Measurements from ENCODE around the gene TGM2. TPM values are rescaled to one million over a fixed set of nuclear protein-coding genes. Genes with fewer than 3 reads are reported as not detected.

TGM2 gene
- total RNA-seq, 2 experiments from 2014 or later, result 0.06 to 0.27 TPM

DNA sequence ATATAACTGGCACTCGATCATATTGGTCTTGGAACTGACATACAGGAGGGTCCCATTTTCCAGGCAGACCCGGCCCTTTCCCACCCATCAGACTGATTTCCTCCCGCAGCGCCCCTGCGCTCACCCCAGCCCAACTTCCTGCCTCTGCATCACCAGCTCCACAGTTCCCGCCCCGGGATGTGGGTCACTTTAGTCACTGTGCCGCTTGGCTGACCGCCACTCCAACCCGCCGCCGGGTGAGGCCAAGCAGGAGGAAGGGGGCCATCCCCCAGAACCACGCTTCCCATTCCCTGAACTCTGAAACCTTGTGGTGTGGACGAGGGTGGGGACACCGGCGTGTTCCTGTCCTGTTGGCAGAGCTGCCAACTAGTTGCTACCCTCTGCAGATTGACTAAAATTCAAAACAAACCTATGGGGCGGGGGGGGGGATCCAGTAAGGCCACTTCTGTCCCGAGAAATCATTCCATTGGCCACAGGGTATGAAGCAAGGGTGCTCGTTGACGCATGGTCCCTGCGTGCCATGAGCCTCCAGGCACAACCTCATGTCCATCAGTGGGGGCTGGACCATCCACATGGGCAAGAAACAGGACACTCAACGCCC, 12.3 kb downstream of the TGM2 start:
- POLR2A ChIA-PET, result no interaction called here
- no peaks in the 10 kb centered on the region for H3K9me3 Mint-ChIP-seq

DNA sequence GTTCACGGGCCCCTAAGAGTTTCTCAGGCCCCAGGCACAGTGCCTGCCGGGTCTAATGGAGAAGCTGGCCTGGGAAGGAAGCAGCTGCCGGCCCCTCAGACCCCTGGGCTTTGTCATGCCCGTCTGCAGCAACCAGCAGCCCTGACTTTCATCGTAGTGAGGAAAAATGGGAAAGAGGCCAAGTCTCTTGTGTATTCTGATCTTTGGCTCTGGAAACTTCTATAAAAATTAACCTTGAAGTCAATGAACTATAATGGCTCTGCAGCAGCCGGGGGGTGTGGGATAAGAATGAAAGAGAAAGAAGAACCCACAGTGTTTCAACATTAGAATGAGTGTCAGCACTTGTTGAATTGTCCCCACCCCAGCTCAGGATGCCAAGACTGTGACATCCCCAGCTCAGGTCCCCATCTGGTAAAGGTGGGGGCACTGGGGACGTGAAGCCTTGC, 12.9 kb downstream of the TGM2 start:
- Mint-ChIP-seq H3K27me3 (peaks cover 18% of the 10 kb centered on the region), H3K36me3 (ENCODE audit: low read depth) (no peaks in the 10 kb centered on the region), H3K9me3 (no peaks in the 10 kb centered on the region), H3K4me1 (ENCODE audit: low read depth) (peaks cover 7% of the 10 kb centered on the region), H3K27ac (no peak overlapping the region), H3K4me3 (no peak overlapping the region)
- DNase-seq, result peak in 3 of 14 experiments; percentile 20 to 30 (median 27)
- TF ChIP-seq, protein P1, sequence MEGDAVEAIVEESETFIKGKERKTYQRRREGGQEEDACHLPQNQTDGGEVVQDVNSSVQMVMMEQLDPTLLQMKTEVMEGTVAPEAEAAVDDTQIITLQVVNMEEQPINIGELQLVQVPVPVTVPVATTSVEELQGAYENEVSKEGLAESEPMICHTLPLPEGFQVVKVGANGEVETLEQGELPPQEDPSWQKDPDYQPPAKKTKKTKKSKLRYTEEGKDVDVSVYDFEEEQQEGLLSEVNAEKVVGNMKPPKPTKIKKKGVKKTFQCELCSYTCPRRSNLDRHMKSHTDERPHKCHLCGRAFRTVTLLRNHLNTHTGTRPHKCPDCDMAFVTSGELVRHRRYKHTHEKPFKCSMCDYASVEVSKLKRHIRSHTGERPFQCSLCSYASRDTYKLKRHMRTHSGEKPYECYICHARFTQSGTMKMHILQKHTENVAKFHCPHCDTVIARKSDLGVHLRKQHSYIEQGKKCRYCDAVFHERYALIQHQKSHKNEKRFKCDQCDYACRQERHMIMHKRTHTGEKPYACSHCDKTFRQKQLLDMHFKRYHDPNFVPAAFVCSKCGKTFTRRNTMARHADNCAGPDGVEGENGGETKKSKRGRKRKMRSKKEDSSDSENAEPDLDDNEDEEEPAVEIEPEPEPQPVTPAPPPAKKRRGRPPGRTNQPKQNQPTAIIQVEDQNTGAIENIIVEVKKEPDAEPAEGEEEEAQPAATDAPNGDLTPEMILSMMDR (IDR thresholded peaks at IDR 0.05), result no peak
- ChIA-PET POLR2A (no interaction called here), CTCF (no interaction called here)
- ATAC-seq (ENCODE audit: poor library complexity), result no peak
- no peaks in the 10 kb centered on the region for H3K27me3 ChIP-seq (ENCODE audit: control insufficient read depth in 1 of 2, insufficient read depth in 2 of 2, low read length in 2 of 2)
- no peaks in the 10 kb centered on the region for H3K36me3 ChIP-seq (ENCODE audit: insufficient read depth, low read length)
- peaks cover 0 to 6% of the 10 kb centered on the region in 2 experiments for H3K9me3 ChIP-seq (ENCODE audit: control insufficient read depth in 1 of 2, insufficient read depth in 1 of 2, low read length in 2 of 2)
- H3K4me3 ChIP-seq (ENCODE audit: low read length), result no peak overlapping the region
- intact Hi-C loops (cut with DNase I, micrococcal nuclease), result no loop called here
- H3K27ac ChIP-seq (ENCODE audit: low read depth in 1 of 2, low read length in 2 of 2), result no peak overlapping the region
- H3K4me1 ChIP-seq (ENCODE audit: insufficient read depth, low read length), result peaks cover 11% of the 10 kb centered on the region

More for the DNA sequence above, 12.3 kb downstream of the TGM2 start:
- no peaks in the 10 kb centered on the region for H3K27me3 ChIP-seq (ENCODE audit: control insufficient read depth in 1 of 2, insufficient read depth in 2 of 2, low read length in 2 of 2)
- Mint-ChIP-seq H3K27me3 (peaks cover 18% of the 10 kb centered on the region), H3K27ac (no peak overlapping the region), H3K36me3 (ENCODE audit: low read depth) (no peaks in the 10 kb centered on the region), H3K4me1 (ENCODE audit: low read depth) (peaks cover 7% of the 10 kb centered on the region), H3K4me3 (no peak overlapping the region)
- TF ChIP-seq, protein P1 (IDR thresholded peaks at IDR 0.05), result no peak
- intact Hi-C loops (cut with DNase I, micrococcal nuclease), result no loop called here
- H3K4me1 ChIP-seq (ENCODE audit: insufficient read depth, low read length), result peaks cover 11% of the 10 kb centered on the region
- ATAC-seq (ENCODE audit: poor library complexity) (no peak), DNase-seq (peak in 3 of 14 experiments; percentile 45 to 52 (median 52))
- no peaks in the 10 kb centered on the region for H3K36me3 ChIP-seq (ENCODE audit: insufficient read depth, low read length)
- no peak overlapping the region for H3K27ac ChIP-seq (ENCODE audit: low read depth in 1 of 2, low read length in 2 of 2)
- CTCF ChIA-PET, result no interaction called here
- peaks cover 0 to 6% of the 10 kb centered on the region in 2 experiments for H3K9me3 ChIP-seq (ENCODE audit: control insufficient read depth in 1 of 2, insufficient read depth in 1 of 2, low read length in 2 of 2)
- H3K4me3 ChIP-seq (ENCODE audit: low read length), result no peak overlapping the region

GRCh38 chr20:38151455-38151854, 13.6 kb downstream of the TGM2 start:
- ChIA-PET CTCF (no interaction called here), POLR2A (no interaction called here)
- no peak for DNase-seq
- TF ChIP-seq, protein P1 (IDR thresholded peaks at IDR 0.05), result no peak
- no peaks in the 10 kb centered on the region for H3K36me3 ChIP-seq (ENCODE audit: insufficient read depth, low read length)
- no peak overlapping the region for H3K27ac ChIP-seq (ENCODE audit: low read depth in 1 of 2, low read length in 2 of 2)
- Mint-ChIP-seq H3K4me3 (no peak overlapping the region), H3K36me3 (ENCODE audit: low read depth) (no peaks in the 10 kb centered on the region), H3K27ac (no peak overlapping the region), H3K9me3 (no peaks in the 10 kb centered on the region), H3K4me1 (ENCODE audit: low read depth) (peaks cover 7% of the 10 kb centered on the region), H3K27me3 (peaks cover 18% of the 10 kb centered on the region)
- no peak for ATAC-seq (ENCODE audit: poor library complexity)
- no peak overlapping the region for H3K4me3 ChIP-seq (ENCODE audit: low read length)
- H3K4me1 ChIP-seq (ENCODE audit: insufficient read depth, low read length), result peaks cover 11% of the 10 kb centered on the region
- no peaks in the 10 kb centered on the region for H3K27me3 ChIP-seq (ENCODE audit: control insufficient read depth in 1 of 2, insufficient read depth in 2 of 2, low read length in 2 of 2)
- peaks cover 0 to 6% of the 10 kb centered on the region in 2 experiments for H3K9me3 ChIP-seq (ENCODE audit: control insufficient read depth in 1 of 2, insufficient read depth in 1 of 2, low read length in 2 of 2)
- intact Hi-C loops (cut with DNase I, micrococcal nuclease), result no loop called here

Measured in CD4-positive, alpha-beta T cell (primary cell).